GM19397 (cell line): ENCODE data around the gene FTH1.
"Not testable (repeated sequence)": the region's sequence is repeated elsewhere in the genome, so short reads cannot be mapped to it uniquely, and the experiment has no call there.

ENCODE experiments used
- ATAC-seq: cut with Tn5 transposase; IDR thresholded peaks from one replicate; pipeline ENCODE4 v1.9.1; 2021; ENCODE audit warnings: mild to moderate bottlenecking, moderate library complexity; ENCODE audit not compliant: unreplicated experiment

FTH1 gene

GRCh38 chr11:61967116-61967923, at the start of gene FTH1:
Gene FTH1, minus strand, starts transcription at chr11:61967634. Its CDS starts 209 bp downstream, at chr11:61967425.
- peak; percentile 62 for ATAC-seq

GRCh38 chr11:62015615-62016014, 48.2 kb upstream of the FTH1 start:
- no peak for ATAC-seq

- no peak for ATAC-seq
Measured at GRCh38 chr11:62013537-62014476, 46.4 kb upstream of the FTH1 start.

- ATAC-seq, result no peak
Measured at GRCh38 chr11:62012832-62013461, 45.5 kb upstream of the FTH1 start.

- ATAC-seq, result no peak
Measured at GRCh38 chr11:62012451-62012831, 45.0 kb upstream of the FTH1 start.

- ATAC-seq, result no peak
Measured at GRCh38 chr11:62011881-62012280, 44.4 kb upstream of the FTH1 start.

- ATAC-seq, result no peak
Measured at GRCh38 chr11:62010935-62011528, 43.6 kb upstream of the FTH1 start.

- no peak for ATAC-seq
Measured at GRCh38 chr11:62008193-62008592, 40.8 kb upstream of the FTH1 start.

GRCh38 chr11:62004473-62004872, 37.0 kb upstream of the FTH1 start:
- ATAC-seq, result no peak

- ATAC-seq, result not testable (repeated sequence)
Measured at GRCh38 chr11:62002283-62002682, 34.8 kb upstream of the FTH1 start.

- ATAC-seq, result no peak
Measured at GRCh38 chr11:62001450-62002191, 34.2 kb upstream of the FTH1 start.

- no peak for ATAC-seq
Measured at GRCh38 chr11:62000539-62001446, 33.4 kb upstream of the FTH1 start.

GRCh38 chr11:61999141-61999975, 31.9 kb upstream of the FTH1 start:
- ATAC-seq, result no peak

- no peak for ATAC-seq
Measured at GRCh38 chr11:61996933-61997332, 29.5 kb upstream of the FTH1 start.

- ATAC-seq, result no peak
Measured at GRCh38 chr11:61994981-61995380, 27.5 kb upstream of the FTH1 start.

- ATAC-seq, result no peak
Measured at GRCh38 chr11:61985869-61986268, 18.4 kb upstream of the FTH1 start.

- ATAC-seq, result no peak
Measured at GRCh38 chr11:61983419-61983818, 16.0 kb upstream of the FTH1 start.

- ATAC-seq, result no peak
Measured at GRCh38 chr11:61980783-61981541, 13.5 kb upstream of the FTH1 start.
